ENCODE measurements around the gene KLHL17.

DNA sequence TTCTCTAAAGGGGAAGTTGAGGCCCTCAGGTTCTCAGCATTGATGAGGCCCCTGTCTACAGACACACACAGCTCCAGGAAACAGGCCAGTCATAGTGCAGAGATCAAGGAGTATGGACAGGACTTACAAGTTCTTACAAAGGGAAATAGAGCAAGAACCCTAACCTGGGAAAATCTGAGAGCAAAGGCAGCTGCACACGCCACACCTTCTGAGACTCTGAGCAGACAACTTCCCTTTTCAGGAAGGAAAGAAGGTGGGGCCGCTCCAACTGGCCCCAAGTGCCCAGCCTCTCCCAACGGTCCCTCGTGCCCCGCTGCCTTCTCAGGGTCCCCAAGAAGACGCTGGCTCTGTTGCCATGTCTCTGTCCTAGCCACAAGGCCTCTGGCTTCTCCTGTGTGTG lies 4.9 kb upstream of the KLHL17 start:
- TF ChIP-seq, protein P1, sequence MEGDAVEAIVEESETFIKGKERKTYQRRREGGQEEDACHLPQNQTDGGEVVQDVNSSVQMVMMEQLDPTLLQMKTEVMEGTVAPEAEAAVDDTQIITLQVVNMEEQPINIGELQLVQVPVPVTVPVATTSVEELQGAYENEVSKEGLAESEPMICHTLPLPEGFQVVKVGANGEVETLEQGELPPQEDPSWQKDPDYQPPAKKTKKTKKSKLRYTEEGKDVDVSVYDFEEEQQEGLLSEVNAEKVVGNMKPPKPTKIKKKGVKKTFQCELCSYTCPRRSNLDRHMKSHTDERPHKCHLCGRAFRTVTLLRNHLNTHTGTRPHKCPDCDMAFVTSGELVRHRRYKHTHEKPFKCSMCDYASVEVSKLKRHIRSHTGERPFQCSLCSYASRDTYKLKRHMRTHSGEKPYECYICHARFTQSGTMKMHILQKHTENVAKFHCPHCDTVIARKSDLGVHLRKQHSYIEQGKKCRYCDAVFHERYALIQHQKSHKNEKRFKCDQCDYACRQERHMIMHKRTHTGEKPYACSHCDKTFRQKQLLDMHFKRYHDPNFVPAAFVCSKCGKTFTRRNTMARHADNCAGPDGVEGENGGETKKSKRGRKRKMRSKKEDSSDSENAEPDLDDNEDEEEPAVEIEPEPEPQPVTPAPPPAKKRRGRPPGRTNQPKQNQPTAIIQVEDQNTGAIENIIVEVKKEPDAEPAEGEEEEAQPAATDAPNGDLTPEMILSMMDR (IDR thresholded peaks at IDR 0.05; ENCODE audit: low read depth, low read length, poor library complexity, severe bottlenecking) = no peak
- TF ChIP-seq EZH2phosphoT487 (IDR thresholded peaks at IDR 0.05; ENCODE audit: borderline replicate concordance, low read length) = no peak
